Mononuclear cell (primary cell): Measurements from ENCODE around the gene MAMDC2. TPM values are rescaled to one million over a fixed set of nuclear protein-coding genes. Genes with fewer than 3 reads are reported as not detected.

ENCODE experiments used
- H3K27me3 ChIP-seq: 2 replicates; pipeline ENCODE4 v1.6.0; 2011; ENCODE audit warnings: low read length, control low read depth; ENCODE audit not compliant: insufficient read depth
- H3K4me1 ChIP-seq: 2 replicates; pipeline ENCODE4 v1.5.1; 2011; ENCODE audit warnings: mild to moderate bottlenecking, low read length, control low read depth; ENCODE audit not compliant: insufficient read depth
- H3K4me3 ChIP-seq: 2 replicates; pipeline ENCODE4 v1.5.1; 2011; ENCODE audit warnings: mild to moderate bottlenecking, low read length, moderate library complexity
- H3K9me3 ChIP-seq: 2 replicates; pipeline ENCODE4 v1.5.1; 2011; ENCODE audit warnings: low read depth, mild to moderate bottlenecking, control low read depth, low read length
- total RNA-seq: library from RNA; depleted of rRNA; stranded (reverse); fragments of >200 nt; gene quantifications from one replicate; pipeline ENCODE4 v1.2.3, GENCODE V29; 2012

The MAMDC2 gene
- total RNA-seq, 1 donor: 0.10 TPM

- H3K9me3 ChIP-seq: no peaks in the 10 kb centered on the region
- H3K27me3 ChIP-seq: peaks cover 3% of the 10 kb centered on the region
- peaks cover 5% of the 10 kb centered on the region for H3K4me1 ChIP-seq
- no peak overlapping the region for H3K4me3 ChIP-seq
Observed at GRCh38 chr9:70143394-70144130, 99.9 kb downstream of the MAMDC2 start.

- H3K9me3 ChIP-seq: no peaks in the 10 kb centered on the region
- H3K4me3 ChIP-seq: no peak overlapping the region
- H3K27me3 ChIP-seq: peaks cover 3% of the 10 kb centered on the region
- H3K4me1 ChIP-seq: peaks cover 5% of the 10 kb centered on the region
Observed at GRCh38 chr9:70144131-70144503, 100.5 kb downstream of the MAMDC2 start.

- Histone ChIP-seq H3K4me1 (peaks cover 5% of the 10 kb centered on the region), H3K9me3 (no peaks in the 10 kb centered on the region), H3K4me3 (no peak overlapping the region), H3K27me3 (no peaks in the 10 kb centered on the region)
Observed at GRCh38 chr9:70145981-70146380, 102.3 kb downstream of the MAMDC2 start.

GRCh38 chr9:70147196-70147595, 103.5 kb downstream of the MAMDC2 start:
- H3K9me3 ChIP-seq: no peaks in the 10 kb centered on the region
- H3K4me1 ChIP-seq: peaks cover 5% of the 10 kb centered on the region
- no peak overlapping the region for H3K4me3 ChIP-seq
- H3K27me3 ChIP-seq: no peaks in the 10 kb centered on the region

GRCh38 chr9:70147651-70148050, 104.0 kb downstream of the MAMDC2 start:
- Histone ChIP-seq H3K4me1 (peaks cover 5% of the 10 kb centered on the region), H3K9me3 (no peaks in the 10 kb centered on the region), H3K27me3 (no peaks in the 10 kb centered on the region), H3K4me3 (no peak overlapping the region)

GRCh38 chr9:70152350-70152749, 108.7 kb downstream of the MAMDC2 start:
- Histone ChIP-seq H3K9me3 (no peaks in the 10 kb centered on the region), H3K4me1 (peaks cover 5% of the 10 kb centered on the region), H3K27me3 (no peaks in the 10 kb centered on the region), H3K4me3 (no peak overlapping the region)

- H3K4me3 ChIP-seq: no peak overlapping the region
- H3K27me3 ChIP-seq: no peaks in the 10 kb centered on the region
- no peaks in the 10 kb centered on the region for H3K9me3 ChIP-seq
- H3K4me1 ChIP-seq: no peaks in the 10 kb centered on the region
Observed at GRCh38 chr9:70156729-70157128, 113.1 kb downstream of the MAMDC2 start.

GRCh38 chr9:70159630-70160029, 116.0 kb downstream of the MAMDC2 start:
- H3K27me3 ChIP-seq: no peaks in the 10 kb centered on the region
- no peaks in the 10 kb centered on the region for H3K9me3 ChIP-seq
- no peaks in the 10 kb centered on the region for H3K4me1 ChIP-seq
- H3K4me3 ChIP-seq: no peak overlapping the region

- H3K27me3 ChIP-seq: no peaks in the 10 kb centered on the region
- no peaks in the 10 kb centered on the region for H3K4me1 ChIP-seq
- no peak overlapping the region for H3K4me3 ChIP-seq
- H3K9me3 ChIP-seq: no peaks in the 10 kb centered on the region
Observed at GRCh38 chr9:70160686-70161600, 117.3 kb downstream of the MAMDC2 start.

GRCh38 chr9:70165006-70165602, 121.5 kb downstream of the MAMDC2 start:
- Histone ChIP-seq H3K9me3 (no peaks in the 10 kb centered on the region), H3K4me3 (no peak overlapping the region), H3K4me1 (no peaks in the 10 kb centered on the region), H3K27me3 (no peaks in the 10 kb centered on the region)

- Histone ChIP-seq H3K4me1 (no peaks in the 10 kb centered on the region), H3K27me3 (no peaks in the 10 kb centered on the region), H3K9me3 (no peaks in the 10 kb centered on the region), H3K4me3 (no peak overlapping the region)
Observed at GRCh38 chr9:70168521-70168920, 124.9 kb downstream of the MAMDC2 start.

GRCh38 chr9:70169222-70169621, 125.6 kb downstream of the MAMDC2 start:
- no peaks in the 10 kb centered on the region for H3K9me3 ChIP-seq

GRCh38 chr9:70170151-70170790, 126.6 kb downstream of the MAMDC2 start:
- no peak overlapping the region for H3K4me3 ChIP-seq
- no peaks in the 10 kb centered on the region for H3K4me1 ChIP-seq
- no peaks in the 10 kb centered on the region for H3K9me3 ChIP-seq
- no peaks in the 10 kb centered on the region for H3K27me3 ChIP-seq

More at GRCh38 chr9:70169222-70169621, 125.6 kb downstream of the MAMDC2 start:
- Histone ChIP-seq H3K4me3 (no peak overlapping the region), H3K4me1 (no peaks in the 10 kb centered on the region), H3K27me3 (no peaks in the 10 kb centered on the region)

- Histone ChIP-seq H3K4me1 (no peaks in the 10 kb centered on the region), H3K9me3 (no peaks in the 10 kb centered on the region), H3K27me3 (no peaks in the 10 kb centered on the region), H3K4me3 (no peak overlapping the region)
Observed at GRCh38 chr9:70172532-70172931, 128.9 kb downstream of the MAMDC2 start.

GRCh38 chr9:70177121-70177520, 133.5 kb downstream of the MAMDC2 start:
- no peaks in the 10 kb centered on the region for H3K4me1 ChIP-seq
- H3K27me3 ChIP-seq: no peaks in the 10 kb centered on the region
- H3K9me3 ChIP-seq: no peaks in the 10 kb centered on the region
- no peak overlapping the region for H3K4me3 ChIP-seq
